ENCODE measurements around the gene SLCO2A1. TPM values are rescaled to one million over a fixed set of nuclear protein-coding genes. Genes with fewer than 3 reads are reported as not detected.

Gene SLCO2A1
- total and polyA plus RNA-seq, 2 donors (not counting 1 experiment from before 2014, with no cell fraction given) = not detected

- H3K9me3 ChIP-seq (ENCODE audit: control extremely low read depth in 1 of 3, control insufficient read depth in 2 of 3, insufficient read depth in 1 of 3, low read length in 2 of 3) = peaks cover 1 to 22% (median 7%) of the 10 kb centered on the region in 3 donors
- no peaks in the 10 kb centered on the region for H3K36me3 ChIP-seq (replicated peaks in 1 of 2; ENCODE audit: control extremely low read depth in 1 of 2, control insufficient read depth in 1 of 2, extremely low read depth in 1 of 2, insufficient read depth in 2 of 2, low read length in 1 of 2)
- Mint-ChIP-seq H3K27ac (no peak overlapping the region), H3K9me3 (ENCODE audit: insufficient read depth) (peaks cover 9% of the 10 kb centered on the region), H3K27me3 (peaks cover 21% of the 10 kb centered on the region), H3K4me1 (no peaks in the 10 kb centered on the region), H3K4me3 (no peak overlapping the region)
- WGBS (ENCODE audit: insufficient coverage) = 86% methylated on average over 5 of the region's 5 CpGs
- no peaks in the 10 kb centered on the region for H4K20me1 ChIP-seq (ENCODE audit: control insufficient read depth, insufficient read depth, low read length, poor library complexity, severe bottlenecking)
- intact Hi-C loops (cut with micrococcal nuclease) = no loop called here
- ChIA-PET POLR2A (no interaction called here), CTCF (no interaction called here)
- H3K27ac ChIP-seq (ENCODE audit: low read length in 2 of 2) = no peak overlapping the region
- TF ChIP-seq EZH2 (IDR thresholded peaks at IDR 0.05; ENCODE audit: borderline replicate concordance, insufficient read depth, low read depth, low read length, poor library complexity, severe bottlenecking) = no peak
- TF ChIP-seq CTCF (IDR thresholded peaks at IDR 0.05) = no peak
- no peak overlapping the region for H3K4me2 ChIP-seq (replicated peaks; ENCODE audit: low read depth, low read length, poor library complexity, severe bottlenecking)
- no peak overlapping the region for H2AFZ ChIP-seq (ENCODE audit: insufficient read depth, low read depth, low read length, poor library complexity, severe bottlenecking)
- no peak overlapping the region for H3K9ac ChIP-seq (ENCODE audit: low read length)
- no peaks in the 10 kb centered on the region for H3K79me2 ChIP-seq (ENCODE audit: control insufficient read depth, insufficient read depth, low read length)
- no peak overlapping the region for H3K4me3 ChIP-seq (ENCODE audit: control extremely low read depth in 1 of 5, extremely low read depth in 1 of 5, insufficient read depth in 1 of 5, low read depth in 2 of 5, low read length in 4 of 5)
- no peaks in the 10 kb centered on the region for H3K4me1 ChIP-seq (ENCODE audit: control insufficient read depth in 2 of 2, insufficient read depth in 2 of 2, low read length in 2 of 2)
- peaks cover 0 to 2% (median 0%) of the 10 kb centered on the region in 4 experiments for H3K27me3 ChIP-seq (replicated peaks in 1 of 4; ENCODE audit: control extremely low read depth in 1 of 4, control insufficient read depth in 3 of 4, insufficient read depth in 4 of 4, low read length in 3 of 4)
- ATAC-seq (ENCODE audit: low read depth) (no peak), DNase-seq (no peak)
These were observed 149.4 kb downstream of the SLCO2A1 start for GRCh38 chr3:133880287-133880686.

DNA sequence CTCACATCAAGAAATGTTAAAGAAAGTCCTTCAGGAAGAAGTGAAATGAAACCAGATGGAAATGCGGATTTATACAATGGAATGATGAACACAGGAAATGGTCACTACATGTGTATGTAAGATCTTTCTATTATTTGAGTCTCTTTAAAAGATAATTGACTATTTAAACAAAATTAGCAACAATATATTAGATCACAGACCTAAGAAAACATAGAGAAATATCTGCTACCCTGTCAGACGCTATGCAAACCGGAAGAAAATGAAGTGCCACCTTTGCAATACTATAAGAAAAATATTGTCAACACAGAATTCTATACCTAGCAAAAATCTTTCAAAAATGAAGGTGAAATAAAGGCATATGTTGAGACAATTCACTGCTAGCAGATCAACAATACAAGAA, 151.2 kb downstream of the SLCO2A1 start:
- Histone ChIP-seq H3K27ac (ENCODE audit: low read length in 2 of 2) (no peak overlapping the region), H4K20me1 (ENCODE audit: control insufficient read depth, insufficient read depth, low read length, poor library complexity, severe bottlenecking) (no peaks in the 10 kb centered on the region), H3K4me1 (ENCODE audit: control insufficient read depth in 2 of 2, insufficient read depth in 2 of 2, low read length in 2 of 2) (no peaks in the 10 kb centered on the region), H3K27me3 (replicated peaks in 1 of 4; ENCODE audit: control extremely low read depth in 1 of 4, control insufficient read depth in 3 of 4, insufficient read depth in 4 of 4, low read length in 3 of 4) (peaks cover 0 to 2% (median 0%) of the 10 kb centered on the region in 4 experiments), H3K4me3 (ENCODE audit: control extremely low read depth in 1 of 5, extremely low read depth in 1 of 5, insufficient read depth in 1 of 5, low read depth in 2 of 5, low read length in 4 of 5) (no peak overlapping the region), H3K4me2 (replicated peaks; ENCODE audit: low read depth, low read length, poor library complexity, severe bottlenecking) (no peak overlapping the region), H3K79me2 (ENCODE audit: control insufficient read depth, insufficient read depth, low read length) (no peaks in the 10 kb centered on the region), H2AFZ (ENCODE audit: insufficient read depth, low read depth, low read length, poor library complexity, severe bottlenecking) (no peak overlapping the region), H3K36me3 (replicated peaks in 1 of 2; ENCODE audit: control extremely low read depth in 1 of 2, control insufficient read depth in 1 of 2, extremely low read depth in 1 of 2, insufficient read depth in 2 of 2, low read length in 1 of 2) (no peaks in the 10 kb centered on the region), H3K9ac (ENCODE audit: low read length) (no peak overlapping the region), H3K9me3 (ENCODE audit: control extremely low read depth in 1 of 3, control insufficient read depth in 2 of 3, insufficient read depth in 1 of 3, low read length in 2 of 3) (peaks cover 1 to 22% (median 7%) of the 10 kb centered on the region in 3 donors)
- no peak for TF ChIP-seq EZH2 (IDR thresholded peaks at IDR 0.05; ENCODE audit: borderline replicate concordance, insufficient read depth, low read depth, low read length, poor library complexity, severe bottlenecking)
- TF ChIP-seq CTCF (IDR thresholded peaks at IDR 0.05) = no peak
- H3K4me3 Mint-ChIP-seq = no peak overlapping the region
- H3K27ac Mint-ChIP-seq = no peak overlapping the region
- no peak for DNase-seq
- H3K4me1 Mint-ChIP-seq = no peaks in the 10 kb centered on the region
- ChIA-PET POLR2A (no interaction called here), CTCF (no interaction called here)
- intact Hi-C loops (cut with micrococcal nuclease) = no loop called here
- H3K9me3 Mint-ChIP-seq (ENCODE audit: insufficient read depth) = peaks cover 9% of the 10 kb centered on the region
- H3K27me3 Mint-ChIP-seq = peaks cover 21% of the 10 kb centered on the region
- WGBS (ENCODE audit: insufficient coverage) = no CpG with 5 or more reads among the region's 3 CpGs
- ATAC-seq (ENCODE audit: low read depth) = no peak

Other genes with a start within 250 kb of the SLCO2A1 start
- 28.8 and 29.7 TPM in 2 replicates for gene SRPRB, start 224.1 kb downstream of the SLCO2A1 start, total RNA-seq
- gene SRPRB, start 224.1 kb downstream of the SLCO2A1 start, polyA plus RNA-seq = 10.1 and 14.4 TPM in 2 replicates
- gene RAB6B, start 134.0 kb downstream of the SLCO2A1 start, total RNA-seq = not detected in 2 replicates
- 0.04 TPM in 1 of 2 replicates, not detected in the other for gene RAB6B, start 134.0 kb downstream of the SLCO2A1 start, polyA plus RNA-seq
- 63.9 and 67.7 TPM in 2 replicates for gene RYK, start 220.9 kb upstream of the SLCO2A1 start, total RNA-seq
- gene RYK, start 220.9 kb upstream of the SLCO2A1 start, polyA plus RNA-seq = 16.9 and 30.3 TPM in 2 replicates